Kidney epithelial cell (primary cell): ENCODE data around the gene PLEKHA5. TPM values are rescaled to one million over a fixed set of nuclear protein-coding genes. Genes with fewer than 3 reads are reported as not detected.

ENCODE experiments used
- DNase-seq: peaks from one replicate; pipeline ENCODE4 v3.0.0-alpha.2; 2010; ENCODE audit warnings: low read depth
- H3K27me3 ChIP-seq: 2 replicates; pipeline ENCODE4 v1.6.0; 2011; ENCODE audit warnings: low read length; ENCODE audit not compliant: control insufficient read depth, insufficient read depth
- H3K36me3 ChIP-seq: 2 replicates; pipeline ENCODE4 v1.5.1; 2011; ENCODE audit warnings: low read length; ENCODE audit not compliant: control insufficient read depth, insufficient read depth
- H3K4me3 ChIP-seq: 2 replicates; pipeline ENCODE4 v1.5.1; 2011; ENCODE audit warnings: low read depth, mild to moderate bottlenecking, control low read depth, low read length
- CTCF ChIP-seq: IDR thresholded peaks from 2 replicates; pipeline ENCODE4 v1.5.1; 2011; ENCODE audit warnings: mild to moderate bottlenecking, moderate library complexity, low read length, control low read depth, inconsistent platforms; ENCODE audit not compliant: insufficient read depth, poor library complexity, severe bottlenecking
- total RNA-seq: library from RNA; depleted of rRNA; stranded (reverse); fragments of >200 nt; gene quantifications from 2 replicates; pipeline ENCODE4 v1.2.3, GENCODE V29; 2015

PLEKHA5 gene
- total RNA-seq, 1 donor from 2014 or later, result 21.9 TPM

- no peaks in the 10 kb centered on the region for H3K27me3 ChIP-seq
- no peaks in the 10 kb centered on the region for H3K36me3 ChIP-seq
- no peak for TF ChIP-seq CTCF
- H3K4me3 ChIP-seq, result no peak overlapping the region
- DNase-seq, result no peak
Observed at GRCh38 chr12:19421503-19422282, 292.2 kb downstream of the PLEKHA5 start.

DNA sequence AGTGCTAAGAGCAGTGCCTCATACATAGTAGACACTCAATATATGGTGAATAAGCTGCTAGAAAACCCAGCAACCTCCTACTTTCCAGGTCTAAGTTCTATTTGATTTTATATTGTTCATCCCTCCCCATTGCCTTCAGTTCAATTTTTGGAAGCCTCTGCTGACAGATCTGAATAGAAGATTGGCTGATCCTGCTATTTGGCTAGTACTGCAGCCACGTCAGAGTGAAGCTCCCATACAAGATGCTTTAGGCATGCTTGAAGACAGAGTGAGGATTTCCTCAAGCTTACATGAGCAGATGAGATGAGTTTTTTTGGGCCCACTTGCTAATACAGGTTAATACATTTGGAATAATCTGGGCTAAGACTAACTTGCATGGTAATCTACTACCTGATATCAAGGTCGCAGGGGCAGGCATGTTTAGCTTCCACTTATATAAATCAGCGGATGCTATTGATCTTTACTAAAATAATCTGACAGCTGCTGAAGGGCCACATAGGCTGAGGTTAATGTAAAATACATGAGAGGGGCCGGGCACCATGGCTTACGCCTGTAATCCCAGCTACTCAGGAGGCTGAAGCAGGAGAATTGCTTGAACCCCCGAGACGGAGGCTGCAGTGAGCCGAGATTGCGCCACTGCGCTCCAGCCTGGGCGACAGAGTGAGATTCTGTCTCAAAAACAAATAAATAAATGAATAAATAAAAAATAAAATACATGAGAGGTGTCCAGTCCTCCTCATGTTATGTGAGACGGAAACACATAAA lies 293.8 kb downstream of the PLEKHA5 start:
- no peaks in the 10 kb centered on the region for H3K27me3 ChIP-seq
- no peaks in the 10 kb centered on the region for H3K36me3 ChIP-seq
- TF ChIP-seq CTCF, result no peak
- DNase-seq, result no peak
- no peak overlapping the region for H3K4me3 ChIP-seq
